Pancreas (tissue), 10 donors: ENCODE results near the gene DMD. TPM values are rescaled to one million over a fixed set of nuclear protein-coding genes. Genes with fewer than 3 reads are reported as not detected.
"Not testable (repeated sequence)": the region's sequence is repeated elsewhere in the genome, so short reads cannot be mapped to it uniquely, and the experiment has no call there.

Experiments
- ATAC-seq, 4 donors: fragments of 200-7000 bp; cut with Tn5 transposase; one replicate each; pipeline versions ENCODE4 v1.8.0 to v1.9.1; 2020; ENCODE audit warnings: mild to moderate bottlenecking in 4 of 4, moderate library complexity in 4 of 4
- DNase-seq, 6 donors: peaks; one replicate each; pipeline ENCODE4 v3.0.0-alpha.2; 2020
- FAIRE-seq: peaks from 2 replicates; lab custom pipeline; 2012; peaks lifted over from hg19 to GRCh38; lab: Jason Lieb, UNC
- H3K27ac ChIP-seq, 4 donors: fragments of 200-600 bp; sonication (generic); 1 replicate in 3 of 4; 2 replicates in 1 of 4; pipeline versions ENCODE4 v1.5.0 to v1.8.0; 2020
- H3K27me3 ChIP-seq, 4 donors: fragments of 200-600 bp; one replicate each; pipeline ENCODE4 v1.8.0; 2021
- H3K36me3 ChIP-seq, 3 donors: fragments of 200-600 bp; sonication (generic) in 1 of 3; one replicate each; pipeline versions ENCODE4 v1.5.0 to v1.8.0; 2020 to 2021
- H3K4me1 ChIP-seq, 3 donors: fragments of 200-600 bp; one replicate each; pipeline ENCODE4 v1.8.0; 2021
- H3K4me3 ChIP-seq, 4 donors: fragments of 200-600 bp; sonication (generic) in 2 of 4; one replicate each; pipeline versions ENCODE4 v1.5.0 to v1.8.0; 2020 to 2021
- H3K9me3 ChIP-seq, 4 donors: fragments of 200-600 bp; one replicate each; pipeline ENCODE4 v1.8.0; 2021
- CTCF ChIP-seq, 4 donors: fragments of 200-600 bp; sonication (generic) in 3 of 4; IDR thresholded peaks; one replicate each; pipeline versions ENCODE4 v1.5.0 to v1.8.0; 2021; ENCODE audit warnings: antibody characterized with exemption in 4 of 4
- WGBS, 2 donors: extraction: QIAGEN DNeasy Blood & Tissue Kit; methylation state at CpG; one replicate each; pipeline ENCODE4 v1.1.7; 2013; 5-methylcytosine and 5-hydroxymethylcytosine counted together
- intact Hi-C, 3 donors: fragments of 100-400 bp; cut with DNase I; formaldehyde crosslinking; loops; one replicate each; pipeline versions ENCODE4 v1.11.1 to v1.14.2; 2022
- polyA plus RNA-seq, 2 donors: library from polyadenylated mRNA; stranded (reverse); fragments of 200-250 nt; gene quantifications; one replicate each; pipeline ENCODE4 v1.2.3, GENCODE V29; 2013
- total RNA-seq, 6 donors: library from RNA; stranded (reverse); fragmentation: NEBNext Ultra II Directional in 4 of 6; extraction: Animal tissue kit (Norgen Biotek cat#: 25700) in 4 of 6; gene quantifications; one replicate each; pipeline versions ENCODE4 v1.2.1 to v1.2.4, GENCODE V29; 2021 to 2023
- donor health status: healthy with polysubstance abuse.
- donor health status: DM: no; HTN: no; CAD: no; lungs with moderate emphysema.
- donor health status: DM: no; HTN: no; CAD: no.
- donor health status: control.
- donor health status: control.
- donor health status: Bipolar disorder and iron deficiency.
- donor health status: DM: yes; HTN: yes; CAD: no.
- donor health status: DM: no; HTN: no; CAD: no.
- donor health status: DM: no; HTN: no; CAD: no.
- donor health status: DM: yes; HTN: yes; CAD: no.

DMD gene
- total and polyA plus RNA-seq, 8 donors = 9.1 to 46.5 (median 32.1) TPM

- FAIRE-seq (no peak), DNase-seq (no peak), ATAC-seq (no peak)
- H3K4me1 ChIP-seq = no peaks in the 10 kb centered on the region
- no peaks in the 10 kb centered on the region for H3K27me3 ChIP-seq
- no peaks in the 10 kb centered on the region for H3K9me3 ChIP-seq
- TF ChIP-seq CTCF (IDR thresholded peaks at IDR 0.05) = no peak
- H3K27ac ChIP-seq = no peak overlapping the region
- 81 to 93% methylated on average over 1 of the region's 1 CpG for WGBS, 2 donors
- intact Hi-C loops = no loop called here
- no peaks in the 10 kb centered on the region for H3K36me3 ChIP-seq
- no peak overlapping the region for H3K4me3 ChIP-seq
These were observed 129.0 kb downstream of the DMD start for GRCh38 chrX:33082371-33082770.

DNA sequence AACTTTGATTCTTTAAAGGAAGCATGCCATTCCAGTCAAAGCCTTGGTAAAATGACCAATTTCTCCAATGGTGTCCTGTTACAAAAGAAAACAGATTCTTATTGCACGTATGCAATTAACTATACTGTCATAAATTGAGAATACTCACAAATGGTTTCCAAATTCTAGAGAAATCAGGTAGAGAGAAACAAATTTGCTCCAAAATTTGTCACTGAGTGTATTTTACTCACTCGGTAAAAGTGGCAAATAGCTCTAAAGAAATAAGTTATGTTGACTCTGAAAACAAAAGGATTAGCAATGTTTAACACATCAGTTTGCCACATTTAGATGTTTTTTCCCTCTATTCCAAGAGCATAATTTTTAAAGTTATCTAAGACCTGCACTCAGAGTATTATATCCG is 133.1 kb downstream of the DMD start:
- Histone ChIP-seq H3K27ac (no peak overlapping the region), H3K36me3 (no peaks in the 10 kb centered on the region), H3K4me1 (no peaks in the 10 kb centered on the region), H3K9me3 (no peaks in the 10 kb centered on the region), H3K27me3 (no peaks in the 10 kb centered on the region), H3K4me3 (no peak overlapping the region)
- TF ChIP-seq CTCF (IDR thresholded peaks at IDR 0.05) = no peak
- 54 to 87% methylated on average over 3 of the region's 3 CpGs for WGBS, 2 donors
- no peak for FAIRE-seq
- intact Hi-C loops = no loop called here
- DNase-seq = no peak
- no peak for ATAC-seq

- H3K4me3 ChIP-seq, ATAC-seq, H3K27me3 ChIP-seq, H3K27ac ChIP-seq, H3K9me3 ChIP-seq, FAIRE-seq, intact Hi-C loops, H3K4me1 ChIP-seq, H3K36me3 ChIP-seq, DNase-seq: not testable (repeated sequence)
- 94 to 95% methylated on average over 11 of the region's 11 CpGs for WGBS, 2 donors
These were observed 137.7 kb downstream of the DMD start for GRCh38 chrX:33073660-33074059.

- Histone ChIP-seq H3K4me3 (no peak overlapping the region), H3K27me3 (peaks cover 0 to 3% (median 0%) of the 10 kb centered on the region in 4 donors), H3K27ac (no peak overlapping the region), H3K36me3 (no peaks in the 10 kb centered on the region), H3K9me3 (no peaks in the 10 kb centered on the region), H3K4me1 (no peaks in the 10 kb centered on the region)
- DNase-seq = no peak
- FAIRE-seq = peak; percentile 41
- no peak for TF ChIP-seq CTCF (IDR thresholded peaks at IDR 0.05)
- no peak for ATAC-seq
- intact Hi-C loops = no loop called here
- WGBS, 2 donors = 90 to 92% methylated on average over 1 of the region's 1 CpG
These were observed 145.9 kb downstream of the DMD start for GRCh38 chrX:33065415-33065814.

GRCh38 chrX:33062041-33062440 is 149.3 kb downstream of the DMD start:
- DNase-seq (no peak), ATAC-seq (no peak), FAIRE-seq (no peak)
- WGBS, 2 donors = 83 to 88% methylated on average over 1 of the region's 1 CpG
- TF ChIP-seq CTCF (IDR thresholded peaks at IDR 0.05) = no peak
- Histone ChIP-seq H3K9me3 (no peaks in the 10 kb centered on the region), H3K4me3 (no peak overlapping the region), H3K36me3 (no peaks in the 10 kb centered on the region), H3K27me3 (peaks cover 0 to 10% (median 0%) of the 10 kb centered on the region in 4 donors), H3K4me1 (no peaks in the 10 kb centered on the region), H3K27ac (no peak overlapping the region)
- intact Hi-C loops = no loop called here
